ENCODE results near the gene RDH13.
"Not testable (repeated sequence)": the region's sequence is repeated elsewhere in the genome, so short reads cannot be mapped to it uniquely, and the experiment has no call there.

DNA sequence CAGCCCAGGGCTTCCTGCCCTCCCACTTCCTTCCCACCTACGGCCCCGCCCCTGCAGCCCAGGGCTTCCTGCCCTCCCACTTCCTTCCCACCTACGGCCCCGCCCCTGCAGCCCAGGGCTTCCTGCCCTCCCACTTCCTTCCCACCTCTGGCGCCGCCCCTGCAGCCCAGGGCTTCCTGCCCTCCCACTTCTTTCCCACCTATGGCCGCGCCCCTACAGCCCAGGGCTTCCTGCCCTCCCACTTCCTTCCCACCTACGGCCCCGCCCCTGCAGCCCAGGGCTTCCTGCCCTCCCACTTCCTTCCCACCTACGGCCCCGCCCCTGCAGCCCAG lies 35.8 kb downstream of the RDH13 start:
- TF ChIP-seq EZH2phosphoT487 (IDR thresholded peaks at IDR 0.05; ENCODE audit: borderline replicate concordance) = not testable (repeated sequence)
- TF ChIP-seq, protein P1, sequence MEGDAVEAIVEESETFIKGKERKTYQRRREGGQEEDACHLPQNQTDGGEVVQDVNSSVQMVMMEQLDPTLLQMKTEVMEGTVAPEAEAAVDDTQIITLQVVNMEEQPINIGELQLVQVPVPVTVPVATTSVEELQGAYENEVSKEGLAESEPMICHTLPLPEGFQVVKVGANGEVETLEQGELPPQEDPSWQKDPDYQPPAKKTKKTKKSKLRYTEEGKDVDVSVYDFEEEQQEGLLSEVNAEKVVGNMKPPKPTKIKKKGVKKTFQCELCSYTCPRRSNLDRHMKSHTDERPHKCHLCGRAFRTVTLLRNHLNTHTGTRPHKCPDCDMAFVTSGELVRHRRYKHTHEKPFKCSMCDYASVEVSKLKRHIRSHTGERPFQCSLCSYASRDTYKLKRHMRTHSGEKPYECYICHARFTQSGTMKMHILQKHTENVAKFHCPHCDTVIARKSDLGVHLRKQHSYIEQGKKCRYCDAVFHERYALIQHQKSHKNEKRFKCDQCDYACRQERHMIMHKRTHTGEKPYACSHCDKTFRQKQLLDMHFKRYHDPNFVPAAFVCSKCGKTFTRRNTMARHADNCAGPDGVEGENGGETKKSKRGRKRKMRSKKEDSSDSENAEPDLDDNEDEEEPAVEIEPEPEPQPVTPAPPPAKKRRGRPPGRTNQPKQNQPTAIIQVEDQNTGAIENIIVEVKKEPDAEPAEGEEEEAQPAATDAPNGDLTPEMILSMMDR (conservative IDR thresholded peaks at IDR 0.05; ENCODE audit: low read length) = not testable (repeated sequence)
